IPS-18a (cell line): ENCODE measurements around the gene NGEF.

Experiments
- H3K27ac ChIP-seq: one replicate; pipeline ENCODE4 v1.5.1; 2013; ENCODE audit warnings: low read length
- H3K27me3 ChIP-seq: one replicate; pipeline ENCODE4 v1.6.1; 2013; ENCODE audit warnings: mild to moderate bottlenecking, low read length; ENCODE audit not compliant: control insufficient read depth, insufficient read depth
- H3K36me3 ChIP-seq: one replicate; pipeline ENCODE4 v1.6.1; 2013; ENCODE audit warnings: low read depth, low read length; ENCODE audit not compliant: control insufficient read depth
- H3K4me1 ChIP-seq: one replicate; pipeline ENCODE4 v1.6.1; 2013; ENCODE audit warnings: low read depth, low read length; ENCODE audit not compliant: control insufficient read depth
- H3K4me3 ChIP-seq: one replicate; pipeline ENCODE4 v1.5.1; 2013; ENCODE audit warnings: low read length
- H3K9ac ChIP-seq: one replicate; pipeline ENCODE4 v1.6.1; 2013; ENCODE audit warnings: mild to moderate bottlenecking, low read length, moderate library complexity
- H3K9me3 ChIP-seq: one replicate; pipeline ENCODE4 v1.6.1; 2013; ENCODE audit warnings: low read depth, low read length; ENCODE audit not compliant: control insufficient read depth

NGEF gene

DNA sequence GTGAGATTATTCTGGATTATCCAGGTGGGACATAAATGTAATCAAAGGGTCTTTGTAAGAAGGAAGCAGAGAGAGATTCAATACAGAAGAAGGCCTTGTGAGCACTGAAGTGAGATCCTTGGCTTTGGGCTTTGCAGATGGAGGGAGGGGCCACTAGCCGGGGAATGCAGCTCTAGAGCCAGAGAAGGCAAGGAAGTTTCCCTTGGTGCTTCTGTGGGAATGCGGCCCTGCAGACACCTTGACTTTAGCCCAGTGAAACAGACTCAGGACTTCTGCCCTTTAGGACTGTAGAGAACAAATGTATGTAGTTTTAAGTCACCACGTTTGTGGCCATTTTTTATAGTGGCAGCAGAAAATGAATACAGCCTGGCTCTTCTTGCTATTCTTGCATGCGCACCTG, 27.5 kb upstream of the NGEF start:
- H3K27ac ChIP-seq: no peak overlapping the region
- H3K36me3 ChIP-seq: no peaks in the 10 kb centered on the region
- no peak overlapping the region for H3K4me3 ChIP-seq
- no peaks in the 10 kb centered on the region for H3K4me1 ChIP-seq
- H3K27me3 ChIP-seq: no peaks in the 10 kb centered on the region
- no peaks in the 10 kb centered on the region for H3K9me3 ChIP-seq
- H3K9ac ChIP-seq: no peak overlapping the region

- Histone ChIP-seq H3K36me3 (no peaks in the 10 kb centered on the region), H3K27ac (no peak overlapping the region), H3K9ac (no peak overlapping the region), H3K9me3 (no peaks in the 10 kb centered on the region), H3K27me3 (no peaks in the 10 kb centered on the region), H3K4me3 (no peak overlapping the region), H3K4me1 (no peaks in the 10 kb centered on the region)
Observed at GRCh38 chr2:233039846-233040530, 26.9 kb upstream of the NGEF start.

GRCh38 chr2:233039212-233039845, 26.3 kb upstream of the NGEF start:
- Histone ChIP-seq H3K27me3 (no peaks in the 10 kb centered on the region), H3K9ac (no peak overlapping the region), H3K4me1 (no peaks in the 10 kb centered on the region), H3K27ac (no peak overlapping the region), H3K4me3 (no peak overlapping the region), H3K36me3 (no peaks in the 10 kb centered on the region), H3K9me3 (no peaks in the 10 kb centered on the region)

DNA sequence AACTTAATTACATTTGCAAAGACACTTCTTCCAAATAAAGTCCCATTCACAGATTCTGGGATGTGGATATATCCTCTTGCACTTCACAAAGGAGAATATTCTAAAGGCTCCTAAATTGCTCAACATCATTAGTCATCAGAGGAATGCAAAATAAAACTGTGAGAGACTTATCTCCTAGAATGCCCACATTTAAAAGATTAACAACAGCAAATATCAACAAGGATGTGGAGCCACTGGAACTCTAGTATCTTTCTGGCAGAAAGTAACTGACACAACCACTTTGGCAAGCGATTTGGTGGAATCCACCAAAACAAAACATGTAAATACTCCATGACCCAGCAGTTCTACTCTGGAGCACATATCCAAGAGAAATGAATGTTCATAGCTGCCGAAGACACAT, 24.0 kb upstream of the NGEF start:
- H3K4me1 ChIP-seq: no peaks in the 10 kb centered on the region
- no peaks in the 10 kb centered on the region for H3K27me3 ChIP-seq
- no peak overlapping the region for H3K27ac ChIP-seq
- no peaks in the 10 kb centered on the region for H3K9me3 ChIP-seq
- no peaks in the 10 kb centered on the region for H3K36me3 ChIP-seq
- H3K4me3 ChIP-seq: no peak overlapping the region
- no peak overlapping the region for H3K9ac ChIP-seq

GRCh38 chr2:233036162-233036838, 23.2 kb upstream of the NGEF start:
- H3K4me1 ChIP-seq: no peaks in the 10 kb centered on the region
- H3K27ac ChIP-seq: no peak overlapping the region
- no peaks in the 10 kb centered on the region for H3K9me3 ChIP-seq
- no peak overlapping the region for H3K4me3 ChIP-seq
- no peaks in the 10 kb centered on the region for H3K36me3 ChIP-seq
- no peak overlapping the region for H3K9ac ChIP-seq
- no peaks in the 10 kb centered on the region for H3K27me3 ChIP-seq

DNA sequence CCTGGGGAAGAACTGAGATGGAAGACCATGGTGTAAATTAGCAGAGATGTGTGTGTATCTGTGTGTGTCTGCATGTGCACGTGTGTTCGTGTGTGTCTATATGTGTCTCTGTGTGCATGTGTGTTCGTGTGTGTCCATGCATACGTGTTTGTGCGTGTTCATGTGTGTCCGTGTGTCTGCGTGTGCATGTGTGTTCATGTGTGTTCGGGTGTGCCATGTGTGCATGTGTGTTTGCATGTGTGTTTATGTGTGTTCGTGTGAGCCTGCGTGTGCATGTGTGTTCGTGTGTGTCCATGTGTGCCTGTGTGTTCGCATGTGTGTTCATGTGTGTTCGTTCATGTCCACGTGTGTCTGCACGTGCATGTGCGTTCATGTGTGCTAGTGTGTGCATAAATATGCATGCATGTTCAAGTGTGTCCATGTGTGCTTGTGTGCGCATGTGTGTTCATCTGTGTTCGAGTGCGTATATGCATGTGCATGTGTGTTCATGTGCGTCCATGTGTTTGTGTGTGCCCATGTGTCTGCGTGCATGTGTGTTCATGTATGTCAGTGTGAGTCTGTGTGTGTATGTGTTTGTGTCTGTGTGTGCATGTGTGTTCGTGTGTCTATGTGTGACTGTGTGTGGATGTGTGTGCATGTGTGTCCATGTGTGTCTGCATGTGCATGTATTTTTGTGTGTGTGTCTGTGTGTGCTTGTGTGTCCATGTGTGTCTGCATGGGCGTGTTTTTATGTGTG, 22.5 kb upstream of the NGEF start:
- H3K27ac ChIP-seq: no peak overlapping the region
- no peaks in the 10 kb centered on the region for H3K4me1 ChIP-seq
- H3K9ac ChIP-seq: no peak overlapping the region
- no peaks in the 10 kb centered on the region for H3K36me3 ChIP-seq
- no peaks in the 10 kb centered on the region for H3K27me3 ChIP-seq
- H3K9me3 ChIP-seq: no peaks in the 10 kb centered on the region
- H3K4me3 ChIP-seq: no peak overlapping the region

DNA sequence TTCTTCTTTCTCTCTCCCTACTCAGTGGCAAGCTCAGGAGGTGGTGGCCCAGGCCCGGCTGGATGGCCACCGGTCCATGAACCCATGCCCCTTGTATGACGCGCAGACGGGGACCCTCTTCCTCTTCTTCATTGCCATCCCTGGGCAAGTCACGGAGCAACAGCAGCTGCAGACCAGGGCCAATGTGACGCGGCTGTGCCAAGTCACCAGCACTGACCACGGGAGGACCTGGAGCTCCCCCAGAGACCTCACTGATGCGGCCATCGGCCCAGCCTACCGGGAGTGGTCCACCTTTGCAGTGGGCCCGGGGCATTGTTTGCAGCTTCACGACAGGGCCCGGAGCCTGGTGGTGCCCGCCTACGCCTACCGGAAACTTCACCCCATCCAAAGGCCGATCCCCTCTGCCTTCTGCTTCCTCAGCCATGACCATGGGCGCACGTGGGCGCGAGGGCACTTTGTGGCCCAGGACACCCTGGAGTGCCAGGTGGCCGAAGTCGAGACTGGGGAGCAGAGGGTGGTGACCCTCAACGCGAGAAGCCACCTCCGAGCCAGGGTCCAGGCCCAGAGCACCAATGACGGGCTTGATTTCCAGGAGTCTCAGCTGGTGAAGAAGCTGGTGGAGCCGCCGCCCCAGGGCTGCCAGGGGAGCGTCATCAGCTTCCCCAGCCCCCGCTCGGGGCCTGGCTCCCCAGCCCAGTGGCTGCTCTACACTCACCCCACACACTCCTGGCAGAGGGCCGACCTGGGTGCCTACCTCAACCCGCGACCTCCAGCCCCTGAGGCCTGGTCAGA, 21.2 kb upstream of the NGEF start:
- no peaks in the 10 kb centered on the region for H3K27me3 ChIP-seq
- no peaks in the 10 kb centered on the region for H3K36me3 ChIP-seq
- no peak overlapping the region for H3K4me3 ChIP-seq
- H3K27ac ChIP-seq: no peak overlapping the region
- H3K9me3 ChIP-seq: no peaks in the 10 kb centered on the region
- H3K4me1 ChIP-seq: no peaks in the 10 kb centered on the region
- no peak overlapping the region for H3K9ac ChIP-seq

GRCh38 chr2:233033672-233034071, 20.6 kb upstream of the NGEF start:
- no peaks in the 10 kb centered on the region for H3K27me3 ChIP-seq
- H3K9ac ChIP-seq: no peak overlapping the region
- no peak overlapping the region for H3K27ac ChIP-seq
- no peaks in the 10 kb centered on the region for H3K36me3 ChIP-seq
- no peaks in the 10 kb centered on the region for H3K9me3 ChIP-seq
- H3K4me3 ChIP-seq: no peak overlapping the region
- H3K4me1 ChIP-seq: no peaks in the 10 kb centered on the region

DNA sequence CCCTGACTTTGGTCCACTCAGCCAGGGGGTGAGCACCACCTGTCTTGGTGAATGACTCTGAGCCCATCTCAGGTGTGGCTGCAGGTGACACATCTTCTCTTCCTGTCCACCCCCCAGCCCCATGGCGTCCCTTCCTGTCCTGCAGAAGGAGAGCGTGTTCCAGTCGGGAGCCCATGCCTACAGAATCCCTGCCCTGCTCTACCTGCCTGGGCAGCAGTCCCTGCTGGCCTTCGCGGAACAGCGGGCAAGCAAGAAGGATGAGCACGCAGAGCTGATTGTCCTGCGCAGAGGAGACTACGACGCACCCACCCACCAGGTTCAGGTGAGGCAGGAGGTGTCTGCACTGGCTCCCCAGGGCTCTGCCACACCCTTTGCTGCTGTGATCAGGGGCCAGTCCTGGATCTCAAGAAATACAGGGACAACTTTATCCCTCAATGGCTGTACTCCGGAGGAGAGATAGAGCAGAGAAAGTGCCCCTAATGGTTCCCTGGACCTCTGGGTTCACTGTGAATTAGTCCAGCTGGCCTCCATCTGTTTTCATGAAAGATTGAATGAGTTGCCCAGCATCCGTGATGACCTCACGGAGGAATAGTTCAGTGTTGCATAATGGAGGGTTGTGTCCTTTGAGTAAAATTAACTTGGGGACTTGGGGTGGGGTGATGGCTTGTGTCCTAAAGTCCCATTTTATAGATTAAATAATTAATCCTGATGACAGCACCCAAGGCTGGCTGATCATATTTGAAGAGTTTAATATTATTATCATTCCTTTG, 19.7 kb upstream of the NGEF start, which contains the start of gene NEU2:
TSS of gene NEU2 (plus strand) at position 122 of the 770 bp plus-strand sequence. CDS start at position 122, 0 bp downstream.
- H3K9ac ChIP-seq: no peak within 1 kb of the TSS
- H3K27me3 ChIP-seq: no peaks in the 10 kb centered on the region
- no peaks in the 10 kb centered on the region for H3K9me3 ChIP-seq
- no peak within 1 kb of the TSS for H3K4me3 ChIP-seq
- no peaks in the 10 kb centered on the region for H3K4me1 ChIP-seq
- no peaks in the 10 kb centered on the region for H3K36me3 ChIP-seq
- no peak within 1 kb of the TSS for H3K27ac ChIP-seq

- Histone ChIP-seq H3K27me3 (no peaks in the 10 kb centered on the region), H3K4me3 (no peak overlapping the region), H3K36me3 (no peaks in the 10 kb centered on the region), H3K9me3 (no peaks in the 10 kb centered on the region), H3K27ac (no peak overlapping the region), H3K9ac (no peak overlapping the region), H3K4me1 (no peaks in the 10 kb centered on the region)
Observed at GRCh38 chr2:233031556-233032500, 18.8 kb upstream of the NGEF start.
